ENCODE measurements around the gene DIAPH2. TPM values are rescaled to one million over a fixed set of nuclear protein-coding genes. Genes with fewer than 3 reads are reported as not detected.

The DIAPH2 gene
- total RNA-seq, 5 donors from 2014 or later (not counting 1 experiment from before 2014, with no cell fraction given): 8.4 to 15.3 (median 10.8) TPM

DNA sequence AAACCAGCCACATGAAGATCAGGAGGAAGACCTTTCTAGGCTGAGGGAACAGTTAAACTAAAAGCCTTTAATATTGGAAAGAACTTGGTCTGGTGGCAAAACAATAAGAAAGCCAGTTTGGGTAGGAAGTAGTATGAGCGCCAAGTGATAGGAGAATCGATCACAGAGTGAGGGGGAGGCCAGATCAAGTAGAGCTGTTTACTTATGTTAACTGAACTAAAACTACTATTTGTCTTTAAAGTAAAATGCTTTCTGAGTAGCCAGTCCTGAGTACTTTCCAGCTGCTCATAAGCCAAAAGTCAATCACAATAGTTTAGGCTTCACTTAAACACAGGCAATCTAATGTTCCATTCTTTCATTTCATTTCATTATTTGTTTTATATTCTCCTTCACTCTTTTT is 136.3 kb downstream of the DIAPH2 start:
- Histone ChIP-seq H3K4me1 (ENCODE audit: control insufficient read depth in 1 of 2, extremely low read depth in 1 of 2, insufficient read depth in 2 of 2, low read length in 2 of 2) (no peaks in the 10 kb centered on the region), H3K27ac (ENCODE audit: low read length) (no peak overlapping the region), H3K36me3 (ENCODE audit: control insufficient read depth in 2 of 2, extremely low read depth in 1 of 2, insufficient read depth in 1 of 2, low read length in 1 of 2) (no peaks in the 10 kb centered on the region), H3K4me3 (ENCODE audit: control insufficient read depth in 1 of 2, extremely low read depth in 1 of 2, low read length in 1 of 2) (no peak overlapping the region), H3K9me3 (no peaks in the 10 kb centered on the region), H3K27me3 (replicated peaks in 1 of 2; ENCODE audit: control insufficient read depth in 2 of 2, extremely low read depth in 1 of 2, insufficient read depth in 2 of 2, low read length in 1 of 2) (no peaks in the 10 kb centered on the region)
- DNase-seq (no peak), ATAC-seq (replicated peaks in 1 of 4) (no peak)
- POLR2A ChIA-PET: no interaction called here
- CTCF ChIA-PET: no interaction called here
- Mint-ChIP-seq H3K4me3 (no peak overlapping the region), H3K27me3 (peaks cover 0 to 2% of the 10 kb centered on the region in 2 donors), H3K27ac (no peak overlapping the region), H3K4me1 (no peaks in the 10 kb centered on the region), H3K9me3 (no peaks in the 10 kb centered on the region), H3K36me3 (peaks cover 5% of the 10 kb centered on the region)
- no CpG with 5 or more reads among the region's 2 CpGs for WGBS (ENCODE audit: insufficient coverage)

DNA sequence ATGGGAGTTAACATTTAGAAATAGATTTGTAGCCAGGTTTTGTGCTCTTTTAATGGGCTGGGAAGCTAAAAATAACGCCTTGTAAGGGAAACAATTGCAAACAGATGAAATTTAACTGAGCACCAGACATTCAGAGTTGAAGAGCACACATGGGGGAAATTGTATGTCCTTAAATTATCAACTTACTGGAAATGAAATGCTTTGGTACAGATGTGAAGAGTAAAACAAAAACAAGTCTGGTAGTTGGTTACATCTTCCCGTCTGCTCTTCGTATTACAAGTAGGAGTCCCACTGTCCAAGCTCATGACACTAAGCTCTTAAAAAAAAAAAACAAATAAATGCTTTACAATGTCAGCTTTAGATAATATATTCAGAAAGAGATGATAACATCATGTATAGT is 139.5 kb downstream of the DIAPH2 start:
- H3K4me1 Mint-ChIP-seq: no peaks in the 10 kb centered on the region
- Histone ChIP-seq H3K27ac (ENCODE audit: low read length) (no peak overlapping the region), H3K27me3 (replicated peaks in 1 of 2; ENCODE audit: control insufficient read depth in 2 of 2, extremely low read depth in 1 of 2, insufficient read depth in 2 of 2, low read length in 1 of 2) (no peaks in the 10 kb centered on the region), H3K4me3 (ENCODE audit: control insufficient read depth in 1 of 2, extremely low read depth in 1 of 2, low read length in 1 of 2) (no peak overlapping the region), H3K9me3 (no peaks in the 10 kb centered on the region), H3K36me3 (ENCODE audit: control insufficient read depth in 2 of 2, extremely low read depth in 1 of 2, insufficient read depth in 1 of 2, low read length in 1 of 2) (no peaks in the 10 kb centered on the region), H3K4me1 (ENCODE audit: control insufficient read depth in 1 of 2, extremely low read depth in 1 of 2, insufficient read depth in 2 of 2, low read length in 2 of 2) (no peaks in the 10 kb centered on the region)
- ATAC-seq (replicated peaks in 1 of 4) (no peak), DNase-seq (no peak)
- ChIA-PET CTCF (no interaction called here), POLR2A (no interaction called here)
- H3K9me3 Mint-ChIP-seq: no peaks in the 10 kb centered on the region
- H3K4me3 Mint-ChIP-seq: no peak overlapping the region
- H3K36me3 Mint-ChIP-seq: no peaks in the 10 kb centered on the region
- H3K27ac Mint-ChIP-seq: no peak overlapping the region
- no peaks in the 10 kb centered on the region for H3K27me3 Mint-ChIP-seq
- WGBS (ENCODE audit: insufficient coverage): no CpG with 5 or more reads among the region's 3 CpGs

DNA sequence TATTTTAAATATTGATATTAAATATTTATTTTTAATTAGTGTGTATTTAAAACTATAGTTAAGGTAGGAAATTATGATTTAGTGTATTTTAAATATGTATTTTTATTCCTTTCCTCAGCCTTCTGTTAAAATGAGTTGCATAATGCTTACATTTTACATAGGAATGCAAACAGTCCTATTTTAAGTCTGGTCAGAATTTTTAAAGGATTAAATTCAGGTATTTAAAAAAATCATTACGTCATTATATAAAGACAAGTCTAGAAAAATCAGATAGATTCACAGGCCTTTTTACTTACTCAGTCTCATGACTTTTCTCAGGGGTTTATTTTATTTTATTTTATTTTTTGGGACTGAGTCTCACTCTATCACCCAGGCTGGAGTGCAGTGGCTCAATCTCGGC is 148.7 kb downstream of the DIAPH2 start:
- no peaks in the 10 kb centered on the region for H3K27me3 ChIP-seq (replicated peaks in 1 of 2; ENCODE audit: control insufficient read depth in 2 of 2, extremely low read depth in 1 of 2, insufficient read depth in 2 of 2, low read length in 1 of 2)
- Mint-ChIP-seq H3K27ac (no peak overlapping the region), H3K4me3 (no peak overlapping the region), H3K4me1 (peaks cover 0 to 3% (median 0%) of the 10 kb centered on the region in 3 donors), H3K36me3 (no peaks in the 10 kb centered on the region), H3K27me3 (peaks cover 0 to 4% of the 10 kb centered on the region in 2 donors), H3K9me3 (no peaks in the 10 kb centered on the region)
- no peak overlapping the region for H3K4me3 ChIP-seq (ENCODE audit: control insufficient read depth in 1 of 2, extremely low read depth in 1 of 2, low read length in 1 of 2)
- ChIA-PET POLR2A (no interaction called here), CTCF (no interaction called here)
- H3K9me3 ChIP-seq: no peaks in the 10 kb centered on the region
- no peak for DNase-seq
- no peaks in the 10 kb centered on the region for H3K36me3 ChIP-seq (ENCODE audit: control insufficient read depth in 2 of 2, extremely low read depth in 1 of 2, insufficient read depth in 1 of 2, low read length in 1 of 2)
- no peak for ATAC-seq (replicated peaks in 1 of 4)
- no peaks in the 10 kb centered on the region for H3K4me1 ChIP-seq (ENCODE audit: control insufficient read depth in 1 of 2, extremely low read depth in 1 of 2, insufficient read depth in 2 of 2, low read length in 2 of 2)
- no CpG with 5 or more reads among the region's 2 CpGs for WGBS (ENCODE audit: insufficient coverage)
- no peak overlapping the region for H3K27ac ChIP-seq (ENCODE audit: low read length)

DNA sequence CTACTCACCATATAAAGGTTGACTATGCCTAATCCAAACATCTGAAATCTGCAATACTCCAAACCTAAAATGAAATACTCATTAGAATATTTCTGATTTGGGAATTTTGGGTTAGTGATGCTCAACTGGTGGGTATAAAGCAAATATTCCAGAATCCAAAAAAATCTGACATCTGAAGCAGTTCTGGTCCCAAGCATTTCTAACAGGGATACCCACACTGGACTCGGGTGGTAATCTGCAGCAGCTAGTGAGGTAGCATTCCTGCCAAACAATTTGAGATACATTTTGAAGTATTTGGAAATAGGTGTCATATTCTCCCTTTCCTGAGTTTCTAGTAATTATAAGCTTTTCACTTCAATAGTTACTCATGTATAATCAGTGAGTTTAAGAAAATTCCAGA is 149.5 kb downstream of the DIAPH2 start:
- no peaks in the 10 kb centered on the region for H3K4me1 ChIP-seq (ENCODE audit: control insufficient read depth in 1 of 2, extremely low read depth in 1 of 2, insufficient read depth in 2 of 2, low read length in 2 of 2)
- no peaks in the 10 kb centered on the region for H3K36me3 Mint-ChIP-seq
- H3K4me3 ChIP-seq (ENCODE audit: control insufficient read depth in 1 of 2, extremely low read depth in 1 of 2, low read length in 1 of 2): no peak overlapping the region
- ChIA-PET POLR2A (no interaction called here), CTCF (interaction anchor here in 1 of 2 donors (0.7 kb wide), 2 partner anchors 115 to 604 kb away, joined by 3 read pairs; no protein-coding TSS in a partner anchor)
- no peak overlapping the region for H3K27ac ChIP-seq (ENCODE audit: low read length)
- no peaks in the 10 kb centered on the region for H3K27me3 ChIP-seq (replicated peaks in 1 of 2; ENCODE audit: control insufficient read depth in 2 of 2, extremely low read depth in 1 of 2, insufficient read depth in 2 of 2, low read length in 1 of 2)
- no peaks in the 10 kb centered on the region for H3K9me3 ChIP-seq
- no peaks in the 10 kb centered on the region for H3K36me3 ChIP-seq (ENCODE audit: control insufficient read depth in 2 of 2, extremely low read depth in 1 of 2, insufficient read depth in 1 of 2, low read length in 1 of 2)
- no peak overlapping the region for H3K4me3 Mint-ChIP-seq
- ATAC-seq (replicated peaks in 1 of 4) (no peak), DNase-seq (no peak)
- H3K27ac Mint-ChIP-seq: no peak overlapping the region
- peaks cover 0 to 3% (median 0%) of the 10 kb centered on the region in 3 donors for H3K4me1 Mint-ChIP-seq
- no CpG with 5 or more reads among the region's 1 CpG for WGBS (ENCODE audit: insufficient coverage)
- H3K27me3 Mint-ChIP-seq: peaks cover 0 to 4% of the 10 kb centered on the region in 2 donors
- H3K9me3 Mint-ChIP-seq: no peaks in the 10 kb centered on the region

DNA sequence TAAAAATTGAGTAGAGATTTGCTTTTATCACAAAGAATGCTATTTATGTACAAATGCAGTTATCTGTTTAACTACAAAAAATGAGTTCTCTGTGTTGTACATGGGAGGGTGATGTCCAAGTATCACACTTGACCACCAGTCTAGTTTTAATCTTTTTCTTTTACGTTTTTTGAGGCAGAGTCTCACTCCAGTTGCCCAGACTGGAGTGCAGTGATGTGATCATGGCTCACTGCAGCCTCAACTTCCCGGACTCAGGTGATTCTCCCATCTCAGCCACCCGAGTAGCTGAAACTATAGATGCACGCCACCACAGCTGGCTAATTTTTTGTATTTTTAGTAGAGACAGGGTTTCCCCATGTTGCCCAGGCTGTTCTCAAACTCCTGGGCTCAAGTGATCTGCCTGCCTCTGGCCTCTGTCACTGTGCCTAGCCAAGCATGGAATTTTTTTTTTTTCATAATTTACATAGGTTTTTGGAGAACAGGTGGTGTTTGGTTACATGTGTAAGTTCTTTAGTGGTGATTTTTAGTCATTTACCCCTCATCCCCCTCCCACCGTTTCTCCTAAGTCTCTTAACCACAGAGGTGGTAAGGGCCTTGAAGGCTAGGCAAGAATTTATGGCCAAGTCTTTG is 151.1 kb downstream of the DIAPH2 start:
- no peak overlapping the region for H3K27ac ChIP-seq (ENCODE audit: low read length)
- H3K4me1 ChIP-seq (ENCODE audit: control insufficient read depth in 1 of 2, extremely low read depth in 1 of 2, insufficient read depth in 2 of 2, low read length in 2 of 2): no peaks in the 10 kb centered on the region

DNA sequence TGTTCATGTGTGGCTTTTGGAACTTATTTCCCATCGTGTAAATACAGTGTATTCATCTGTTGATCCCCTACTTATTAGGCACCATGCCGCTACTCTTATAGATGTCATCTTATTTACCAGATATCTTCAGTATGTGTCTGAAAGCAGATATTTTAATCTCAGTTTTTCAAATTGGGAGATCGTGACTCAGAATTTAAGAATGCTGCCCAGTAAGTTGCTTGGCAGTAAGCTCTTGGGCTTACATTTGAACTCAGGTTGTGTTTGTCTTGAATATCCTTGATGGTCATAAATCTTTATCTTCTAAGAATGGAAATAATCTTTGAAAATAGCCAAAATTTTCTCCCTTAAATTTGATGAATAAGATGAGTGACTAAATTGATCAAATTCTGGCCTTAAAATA is 153.2 kb downstream of the DIAPH2 start:
- Histone ChIP-seq H3K4me3 (ENCODE audit: control insufficient read depth in 1 of 2, extremely low read depth in 1 of 2, low read length in 1 of 2) (no peak overlapping the region), H3K27ac (ENCODE audit: low read length) (no peak overlapping the region), H3K36me3 (ENCODE audit: control insufficient read depth in 2 of 2, extremely low read depth in 1 of 2, insufficient read depth in 1 of 2, low read length in 1 of 2) (no peaks in the 10 kb centered on the region), H3K4me1 (ENCODE audit: control insufficient read depth in 1 of 2, extremely low read depth in 1 of 2, insufficient read depth in 2 of 2, low read length in 2 of 2) (no peaks in the 10 kb centered on the region), H3K9me3 (no peaks in the 10 kb centered on the region), H3K27me3 (replicated peaks in 1 of 2; ENCODE audit: control insufficient read depth in 2 of 2, extremely low read depth in 1 of 2, insufficient read depth in 2 of 2, low read length in 1 of 2) (no peaks in the 10 kb centered on the region)
- CTCF ChIA-PET: no interaction called here
- ATAC-seq (replicated peaks in 1 of 4) (no peak), DNase-seq (no peak)
- Mint-ChIP-seq H3K27me3 (peaks cover 0 to 9% of the 10 kb centered on the region in 2 donors), H3K27ac (no peak overlapping the region), H3K36me3 (no peaks in the 10 kb centered on the region), H3K9me3 (no peaks in the 10 kb centered on the region), H3K4me3 (no peak overlapping the region), H3K4me1 (peaks cover 0 to 3% (median 0%) of the 10 kb centered on the region in 3 donors)
- POLR2A ChIA-PET: interaction anchor here in 1 of 2 donors (0.6 kb wide), 1 partner anchor 389 kb away, joined by 4 read pairs; no protein-coding TSS in a partner anchor
- no CpG with 5 or more reads among the region's 3 CpGs for WGBS (ENCODE audit: insufficient coverage)

More for the DNA sequence above, 151.1 kb downstream of the DIAPH2 start:
- Histone ChIP-seq H3K27me3 (replicated peaks in 1 of 2; ENCODE audit: control insufficient read depth in 2 of 2, extremely low read depth in 1 of 2, insufficient read depth in 2 of 2, low read length in 1 of 2) (no peaks in the 10 kb centered on the region), H3K9me3 (no peaks in the 10 kb centered on the region), H3K4me3 (ENCODE audit: control insufficient read depth in 1 of 2, extremely low read depth in 1 of 2, low read length in 1 of 2) (no peak overlapping the region), H3K36me3 (ENCODE audit: control insufficient read depth in 2 of 2, extremely low read depth in 1 of 2, insufficient read depth in 1 of 2, low read length in 1 of 2) (no peaks in the 10 kb centered on the region)
- no peak overlapping the region for H3K4me3 Mint-ChIP-seq
- H3K27ac Mint-ChIP-seq: no peak overlapping the region
- WGBS (ENCODE audit: insufficient coverage): no CpG with 5 or more reads among the region's 5 CpGs
- ChIA-PET CTCF (no interaction called here), POLR2A (no interaction called here)
- no peaks in the 10 kb centered on the region for H3K36me3 Mint-ChIP-seq
- H3K9me3 Mint-ChIP-seq: no peaks in the 10 kb centered on the region
- DNase-seq: no peak
- no peak for ATAC-seq (replicated peaks in 1 of 4)
- H3K27me3 Mint-ChIP-seq: peaks cover 0 to 4% of the 10 kb centered on the region in 2 donors
- peaks cover 0 to 3% (median 0%) of the 10 kb centered on the region in 3 donors for H3K4me1 Mint-ChIP-seq

DNA sequence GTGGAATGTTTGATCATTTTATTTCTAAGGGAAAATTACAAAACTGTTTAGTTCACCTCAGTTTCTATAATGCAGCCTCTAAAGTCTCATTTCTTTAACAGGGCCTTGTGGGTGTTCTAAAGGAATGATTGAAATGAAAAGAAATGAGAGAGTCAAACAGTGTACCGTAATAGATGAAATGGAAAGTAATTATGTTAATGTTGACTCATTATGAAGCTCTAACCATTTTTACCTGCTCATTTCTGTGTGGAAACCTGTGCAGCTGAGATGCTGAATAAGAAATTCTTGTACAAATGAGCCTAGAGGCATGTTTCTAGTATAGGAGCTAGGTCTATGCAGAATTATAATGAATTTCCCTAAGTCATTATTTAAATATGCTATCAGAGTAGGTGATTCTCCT is 153.9 kb downstream of the DIAPH2 start:
- Mint-ChIP-seq H3K27ac (no peak overlapping the region), H3K36me3 (no peaks in the 10 kb centered on the region), H3K27me3 (peaks cover 0 to 9% of the 10 kb centered on the region in 2 donors), H3K9me3 (no peaks in the 10 kb centered on the region), H3K4me1 (peaks cover 0 to 3% (median 0%) of the 10 kb centered on the region in 3 donors), H3K4me3 (no peak overlapping the region)
- no peaks in the 10 kb centered on the region for H3K9me3 ChIP-seq
- POLR2A ChIA-PET: no interaction called here
- no peak for ATAC-seq (replicated peaks in 1 of 4)
- H3K4me3 ChIP-seq (ENCODE audit: control insufficient read depth in 1 of 2, extremely low read depth in 1 of 2, low read length in 1 of 2): no peak overlapping the region
- H3K36me3 ChIP-seq (ENCODE audit: control insufficient read depth in 2 of 2, extremely low read depth in 1 of 2, insufficient read depth in 1 of 2, low read length in 1 of 2): no peaks in the 10 kb centered on the region
- no peak for DNase-seq
- no CpG with 5 or more reads among the region's 1 CpG for WGBS (ENCODE audit: insufficient coverage)
- no peaks in the 10 kb centered on the region for H3K27me3 ChIP-seq (replicated peaks in 1 of 2; ENCODE audit: control insufficient read depth in 2 of 2, extremely low read depth in 1 of 2, insufficient read depth in 2 of 2, low read length in 1 of 2)
- CTCF ChIA-PET: no interaction called here
- no peak overlapping the region for H3K27ac ChIP-seq (ENCODE audit: low read length)
- no peaks in the 10 kb centered on the region for H3K4me1 ChIP-seq (ENCODE audit: control insufficient read depth in 1 of 2, extremely low read depth in 1 of 2, insufficient read depth in 2 of 2, low read length in 2 of 2)
